ENCODE measurements around the gene C5orf47.

C5orf47 gene

DNA sequence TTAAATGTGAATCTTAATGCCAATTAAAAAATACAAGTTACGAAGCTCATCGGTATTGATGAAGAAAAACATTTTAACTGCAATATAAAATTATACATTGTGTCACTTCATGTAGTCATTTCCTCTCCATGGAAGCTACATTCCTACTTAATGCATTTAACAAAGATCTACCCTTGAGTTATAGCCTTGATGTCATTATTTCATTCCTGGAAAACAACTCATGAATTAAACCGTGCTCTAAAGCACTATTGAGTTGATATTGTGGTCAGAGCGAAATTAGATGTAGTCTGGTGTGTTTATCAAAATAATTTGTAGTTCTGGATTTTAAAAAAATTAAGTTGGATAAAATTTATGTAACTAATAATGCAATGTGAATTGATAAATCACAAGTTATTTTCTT lies 11.1 kb downstream of the C5orf47 start:
- H3K4me1 ChIP-seq (ENCODE audit: insufficient read depth, low read length, severe bottlenecking) = no peaks in the 10 kb centered on the region
- no peak overlapping the region for H3K27ac ChIP-seq (ENCODE audit: low read depth, low read length, poor library complexity, severe bottlenecking)
- H3K9me2 ChIP-seq (ENCODE audit: low read depth, low read length) = no peaks in the 10 kb centered on the region

DNA sequence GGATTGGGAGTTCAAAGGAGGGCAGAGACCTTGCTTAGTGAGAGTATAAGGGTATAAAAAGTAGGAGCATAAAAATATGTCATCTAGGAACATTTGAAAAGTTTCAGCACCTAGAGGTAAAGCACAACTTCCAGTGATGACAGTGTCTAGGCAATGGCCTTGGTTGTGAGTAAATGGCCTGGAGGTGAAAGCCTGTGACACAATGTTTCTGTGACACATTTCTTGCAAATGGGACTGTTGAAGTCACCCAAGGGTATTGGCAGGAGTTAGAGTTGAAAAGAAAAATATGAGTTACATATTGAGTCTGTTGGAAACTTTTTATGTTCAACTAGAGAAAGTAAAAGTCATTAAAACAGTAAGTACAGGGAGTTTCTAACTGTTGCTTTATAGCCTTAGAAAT lies 14.8 kb downstream of the C5orf47 start:
- TF ChIP-seq, protein P1, sequence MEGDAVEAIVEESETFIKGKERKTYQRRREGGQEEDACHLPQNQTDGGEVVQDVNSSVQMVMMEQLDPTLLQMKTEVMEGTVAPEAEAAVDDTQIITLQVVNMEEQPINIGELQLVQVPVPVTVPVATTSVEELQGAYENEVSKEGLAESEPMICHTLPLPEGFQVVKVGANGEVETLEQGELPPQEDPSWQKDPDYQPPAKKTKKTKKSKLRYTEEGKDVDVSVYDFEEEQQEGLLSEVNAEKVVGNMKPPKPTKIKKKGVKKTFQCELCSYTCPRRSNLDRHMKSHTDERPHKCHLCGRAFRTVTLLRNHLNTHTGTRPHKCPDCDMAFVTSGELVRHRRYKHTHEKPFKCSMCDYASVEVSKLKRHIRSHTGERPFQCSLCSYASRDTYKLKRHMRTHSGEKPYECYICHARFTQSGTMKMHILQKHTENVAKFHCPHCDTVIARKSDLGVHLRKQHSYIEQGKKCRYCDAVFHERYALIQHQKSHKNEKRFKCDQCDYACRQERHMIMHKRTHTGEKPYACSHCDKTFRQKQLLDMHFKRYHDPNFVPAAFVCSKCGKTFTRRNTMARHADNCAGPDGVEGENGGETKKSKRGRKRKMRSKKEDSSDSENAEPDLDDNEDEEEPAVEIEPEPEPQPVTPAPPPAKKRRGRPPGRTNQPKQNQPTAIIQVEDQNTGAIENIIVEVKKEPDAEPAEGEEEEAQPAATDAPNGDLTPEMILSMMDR (IDR thresholded peaks at IDR 0.05; ENCODE audit: low read length) = no peak
- TF ChIP-seq EZH2 (IDR thresholded peaks at IDR 0.05; ENCODE audit: borderline replicate concordance, low read length) = no peak
- Histone ChIP-seq H3K4me1 (ENCODE audit: insufficient read depth, low read length, severe bottlenecking) (no peaks in the 10 kb centered on the region), H3K27me3 (ENCODE audit: insufficient read depth, low read length) (no peaks in the 10 kb centered on the region), H3F3A (ENCODE audit: insufficient read depth, low read length) (no peaks in the 10 kb centered on the region), H2AFZ (ENCODE audit: low read length) (no peak overlapping the region), H3K4me3 (ENCODE audit: low read depth, low read length, poor library complexity, severe bottlenecking) (no peak overlapping the region), H3K36me3 (ENCODE audit: insufficient read depth, low read length) (no peaks in the 10 kb centered on the region), H3K9ac (ENCODE audit: low read length) (no peak overlapping the region), H4K20me1 (ENCODE audit: insufficient read depth, low read length) (no peaks in the 10 kb centered on the region), H3K9me3 (ENCODE audit: low read length) (no peaks in the 10 kb centered on the region), H3K27ac (ENCODE audit: low read depth, low read length, poor library complexity, severe bottlenecking) (no peak overlapping the region), H3K9me2 (ENCODE audit: low read depth, low read length) (no peaks in the 10 kb centered on the region), H3K79me2 (ENCODE audit: insufficient read depth, low read length) (no peaks in the 10 kb centered on the region), H3K4me2 (ENCODE audit: low read length) (no peak overlapping the region)

More for the DNA sequence above, 11.1 kb downstream of the C5orf47 start:
- H3K9me3 ChIP-seq (ENCODE audit: low read length) = no peaks in the 10 kb centered on the region
- TF ChIP-seq EZH2 (IDR thresholded peaks at IDR 0.05; ENCODE audit: borderline replicate concordance, low read length) = no peak
- TF ChIP-seq, protein P1 (IDR thresholded peaks at IDR 0.05; ENCODE audit: low read length) = no peak
- H3K27me3 ChIP-seq (ENCODE audit: insufficient read depth, low read length) = no peaks in the 10 kb centered on the region
- H3F3A ChIP-seq (ENCODE audit: insufficient read depth, low read length) = no peaks in the 10 kb centered on the region
- H2AFZ ChIP-seq (ENCODE audit: low read length) = no peak overlapping the region
- no peaks in the 10 kb centered on the region for H3K79me2 ChIP-seq (ENCODE audit: insufficient read depth, low read length)
- no peaks in the 10 kb centered on the region for H3K36me3 ChIP-seq (ENCODE audit: insufficient read depth, low read length)
- no peak overlapping the region for H3K9ac ChIP-seq (ENCODE audit: low read length)
- no peaks in the 10 kb centered on the region for H4K20me1 ChIP-seq (ENCODE audit: insufficient read depth, low read length)
- H3K4me2 ChIP-seq (ENCODE audit: low read length) = no peak overlapping the region
- H3K4me3 ChIP-seq (ENCODE audit: low read depth, low read length, poor library complexity, severe bottlenecking) = no peak overlapping the region

DNA sequence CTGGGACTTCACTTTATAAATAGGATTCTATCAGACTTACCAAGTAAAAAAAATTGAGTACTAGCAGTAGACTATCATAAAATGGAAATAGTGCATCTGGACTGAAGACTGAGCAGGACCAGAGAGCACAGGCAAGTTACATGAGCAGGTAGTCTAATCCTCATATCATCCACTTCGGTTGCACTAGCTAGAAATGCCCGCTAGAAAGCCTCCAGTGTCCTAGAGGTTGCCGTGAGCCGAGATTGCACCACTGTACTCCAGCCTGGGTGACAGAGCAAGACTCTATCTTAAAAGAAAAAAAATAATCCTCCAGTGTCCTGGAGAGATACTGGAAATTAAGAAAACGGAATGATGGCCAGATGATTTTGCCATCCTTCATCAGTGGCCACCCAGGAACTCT lies 20.0 kb downstream of the C5orf47 start:
- Histone ChIP-seq H3K9ac (ENCODE audit: low read length) (no peak overlapping the region), H2AFZ (ENCODE audit: low read length) (no peak overlapping the region), H3K36me3 (ENCODE audit: insufficient read depth, low read length) (no peaks in the 10 kb centered on the region), H4K20me1 (ENCODE audit: insufficient read depth, low read length) (no peaks in the 10 kb centered on the region), H3K9me3 (ENCODE audit: low read length) (no peaks in the 10 kb centered on the region), H3K79me2 (ENCODE audit: insufficient read depth, low read length) (no peaks in the 10 kb centered on the region), H3K4me3 (ENCODE audit: low read depth, low read length, poor library complexity, severe bottlenecking) (no peak overlapping the region), H3K4me2 (ENCODE audit: low read length) (no peak overlapping the region), H3K27ac (ENCODE audit: low read depth, low read length, poor library complexity, severe bottlenecking) (no peak overlapping the region), H3K4me1 (ENCODE audit: insufficient read depth, low read length, severe bottlenecking) (no peaks in the 10 kb centered on the region), H3K9me2 (ENCODE audit: low read depth, low read length) (no peaks in the 10 kb centered on the region), H3K27me3 (ENCODE audit: insufficient read depth, low read length) (no peaks in the 10 kb centered on the region), H3F3A (ENCODE audit: insufficient read depth, low read length) (no peaks in the 10 kb centered on the region)
- TF ChIP-seq EZH2 (IDR thresholded peaks at IDR 0.05; ENCODE audit: borderline replicate concordance, low read length) = no peak
- TF ChIP-seq, protein P1 (IDR thresholded peaks at IDR 0.05; ENCODE audit: low read length) = no peak
